Right cardiac atrium (tissue), 5 donors: Measurements from ENCODE around the gene C12orf75. TPM values are rescaled to one million over a fixed set of nuclear protein-coding genes. Genes with fewer than 3 reads are reported as not detected.
A peak's percentile ranks its signal among the peaks of the same experiment; 100 is the strongest.

Source experiments
- ATAC-seq, 2 donors: fragments of 200-7000 bp; cut with Tn5 transposase; one replicate each; pipeline versions ENCODE4 v1.8.0 to v1.9.1; 2020; ENCODE audit warnings: moderate library complexity in 2 of 2, mild to moderate bottlenecking in 1 of 2
- DNase-seq, 3 donors: peaks; one replicate each; pipeline ENCODE4 v3.0.0-alpha.2; 2020
- H3K27ac ChIP-seq: one replicate; pipeline ENCODE4 v1.5.1; 2013; ENCODE audit warnings: mild to moderate bottlenecking, low read length, control low read depth, moderate library complexity
- H3K27me3 ChIP-seq: one replicate; pipeline ENCODE4 v1.6.1; 2013; ENCODE audit not compliant: control insufficient read depth, insufficient read depth
- H3K4me1 ChIP-seq: one replicate; pipeline ENCODE4 v1.6.1; 2013; ENCODE audit warnings: low read length; ENCODE audit not compliant: control insufficient read depth, insufficient read depth
- H3K4me3 ChIP-seq: one replicate; pipeline ENCODE4 v1.5.1; 2013; ENCODE audit warnings: low read length, control low read depth
- H3K9me3 ChIP-seq: one replicate; pipeline ENCODE4 v1.6.1; 2013; ENCODE audit warnings: low read length; ENCODE audit not compliant: control insufficient read depth
- WGBS: extraction: QIAGEN DNeasy Blood & Tissue Kit; methylation state at CpG from one replicate; pipeline ENCODE4 v1.1.7; 2013; 5-methylcytosine and 5-hydroxymethylcytosine counted together
- intact Hi-C, 4 donors: fragments of 100-400 bp; cut with DNase I; formaldehyde crosslinking; loops; one replicate each; pipeline versions ENCODE4 v1.11.0 to v1.14.0; 2022 to 2023
- polyA plus RNA-seq: library from polyadenylated mRNA; stranded (reverse); fragments of 200-250 nt; gene quantifications from one replicate; pipeline ENCODE4 v1.2.3, GENCODE V29; 2013
- total RNA-seq, 4 donors: library from RNA; stranded (reverse); fragmentation: NEBNext Ultra II Directional; extraction: Animal tissue kit (Norgen Biotek cat#: 25700); gene quantifications; one replicate each; pipeline ENCODE4 v1.2.1, GENCODE V29; 2021
- donor health status: healthy with polysubstance abuse.
- donor health status: DM: no; HTN: yes; CAD: no.
- donor health status: DM: no; HTN: no; CAD: no.
- donor health status: DM: no; HTN: yes; CAD: no; lungs with severe emphysema.
- donor health status: DM: yes; HTN: yes; CAD: no.

Gene C12orf75
- total and polyA plus RNA-seq, 5 donors: 1.5 to 2.1 (median 1.7) TPM

DNA sequence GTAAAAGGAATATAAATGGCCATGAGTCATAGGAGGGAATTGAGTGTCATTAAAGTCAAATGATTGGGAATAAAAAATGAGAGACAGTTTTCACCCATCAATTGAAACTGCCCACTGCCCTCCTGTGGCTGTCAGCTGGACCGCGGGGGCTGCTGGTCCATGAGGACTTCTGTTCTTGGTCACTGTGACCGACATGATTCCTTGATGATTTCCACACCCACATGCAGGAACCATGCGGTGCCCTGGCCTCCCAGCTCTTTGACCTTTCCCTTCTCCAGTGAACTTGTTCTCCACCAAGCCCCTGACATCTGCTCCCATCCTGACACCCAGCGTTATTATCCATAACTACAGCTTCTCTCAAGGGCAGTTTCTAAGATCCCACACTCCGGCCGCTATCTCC is 48.4 kb downstream of the C12orf75 start:
- no peak overlapping the region for H3K27ac ChIP-seq
- no peaks in the 10 kb centered on the region for H3K9me3 ChIP-seq
- no peak overlapping the region for H3K4me3 ChIP-seq
- intact Hi-C loops: loop anchor here in 1 of 4 donors (10.0 kb wide), 1 partner anchor 94 kb away; no protein-coding TSS in a partner anchor
- ATAC-seq: no peak
- H3K27me3 ChIP-seq: no peaks in the 10 kb centered on the region
- peaks cover 2% of the 10 kb centered on the region for H3K4me1 ChIP-seq
- no peak for DNase-seq
- 86% methylated on average over 7 of the region's 7 CpGs for WGBS

DNA sequence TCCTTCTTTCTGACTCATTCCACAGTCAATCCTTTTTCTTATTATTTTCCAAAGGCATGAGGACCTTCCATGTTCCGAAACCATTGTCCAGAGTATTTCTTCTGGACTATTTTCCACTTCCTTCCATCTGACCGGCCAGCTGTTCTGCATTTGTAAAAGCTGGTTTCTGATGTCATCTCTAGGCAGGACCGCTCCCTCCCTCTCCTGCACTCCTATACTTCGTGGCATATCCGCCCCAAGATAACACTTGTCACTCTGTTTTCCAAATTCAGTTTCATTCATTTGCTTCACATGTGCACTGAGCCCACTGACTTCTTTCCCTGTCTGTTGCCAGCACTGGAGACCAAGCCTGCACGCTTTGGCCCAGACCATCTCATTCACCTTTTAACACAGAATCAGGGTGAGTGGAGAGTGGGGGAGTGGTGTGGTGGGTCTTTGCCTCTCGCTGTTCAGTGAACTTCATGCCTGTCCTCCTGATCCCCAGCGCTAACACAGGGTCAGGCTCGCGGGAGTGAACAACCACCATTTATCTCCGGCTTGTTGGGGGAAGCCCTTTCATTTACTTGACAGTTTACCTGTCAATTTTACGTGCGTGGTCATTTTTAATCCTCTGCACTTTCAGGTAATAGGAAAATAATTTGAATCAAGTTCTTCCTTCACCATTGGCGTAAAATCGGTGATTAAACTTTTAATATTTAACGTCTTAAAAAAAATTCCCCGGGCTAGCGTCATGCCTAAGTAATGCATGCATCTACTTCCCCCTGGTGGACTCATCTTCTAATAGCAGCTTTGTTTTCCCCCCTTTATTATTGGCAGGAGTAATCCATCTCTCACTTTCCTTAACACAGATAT is 52.5 kb downstream of the C12orf75 start:
- 14% methylated on average over 18 of the region's 18 CpGs for WGBS
- H3K27me3 ChIP-seq: no peaks in the 10 kb centered on the region
- H3K9me3 ChIP-seq: no peaks in the 10 kb centered on the region
- H3K27ac ChIP-seq: no peak overlapping the region
- ATAC-seq (peak; percentile 78 to 81), DNase-seq (no peak)
- H3K4me1 ChIP-seq: peaks cover 2% of the 10 kb centered on the region
- peak overlapping the region; percentile 14 for H3K4me3 ChIP-seq
- intact Hi-C loops: loop anchor here in 3 of 4 donors (5.0 to 10.0 kb wide), 3 partner anchors 106 to 238 kb away; no protein-coding TSS in a partner anchor

DNA sequence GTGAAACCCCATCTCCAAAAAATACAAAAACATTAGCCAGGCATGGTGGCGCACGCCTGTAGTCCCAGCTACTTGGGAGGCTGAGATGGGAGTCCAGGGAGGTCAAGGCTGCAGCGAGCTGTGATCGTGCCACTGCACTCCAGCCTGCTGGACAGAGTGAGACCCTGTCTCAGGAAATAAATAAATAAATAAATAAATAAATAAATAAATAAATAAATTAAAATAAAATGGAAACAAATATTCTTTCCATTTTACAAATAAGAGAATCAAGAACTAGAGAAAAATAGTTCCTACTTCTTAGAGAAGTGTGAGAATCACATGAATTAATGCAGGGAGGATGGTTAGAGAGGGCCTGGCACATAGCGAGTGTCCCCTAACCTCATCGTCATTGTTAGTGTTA is 53.7 kb downstream of the C12orf75 start:
- Histone ChIP-seq H3K9me3 (no peaks in the 10 kb centered on the region), H3K4me1 (peaks cover 2% of the 10 kb centered on the region), H3K27me3 (no peaks in the 10 kb centered on the region), H3K4me3 (no peak overlapping the region), H3K27ac (no peak overlapping the region)
- ATAC-seq (no peak), DNase-seq (no peak)
- WGBS: 97% methylated on average over 6 of the region's 6 CpGs
- intact Hi-C loops: loop anchor here in 3 of 4 donors (5.0 to 10.0 kb wide), 3 partner anchors 107 to 239 kb away; no protein-coding TSS in a partner anchor

DNA sequence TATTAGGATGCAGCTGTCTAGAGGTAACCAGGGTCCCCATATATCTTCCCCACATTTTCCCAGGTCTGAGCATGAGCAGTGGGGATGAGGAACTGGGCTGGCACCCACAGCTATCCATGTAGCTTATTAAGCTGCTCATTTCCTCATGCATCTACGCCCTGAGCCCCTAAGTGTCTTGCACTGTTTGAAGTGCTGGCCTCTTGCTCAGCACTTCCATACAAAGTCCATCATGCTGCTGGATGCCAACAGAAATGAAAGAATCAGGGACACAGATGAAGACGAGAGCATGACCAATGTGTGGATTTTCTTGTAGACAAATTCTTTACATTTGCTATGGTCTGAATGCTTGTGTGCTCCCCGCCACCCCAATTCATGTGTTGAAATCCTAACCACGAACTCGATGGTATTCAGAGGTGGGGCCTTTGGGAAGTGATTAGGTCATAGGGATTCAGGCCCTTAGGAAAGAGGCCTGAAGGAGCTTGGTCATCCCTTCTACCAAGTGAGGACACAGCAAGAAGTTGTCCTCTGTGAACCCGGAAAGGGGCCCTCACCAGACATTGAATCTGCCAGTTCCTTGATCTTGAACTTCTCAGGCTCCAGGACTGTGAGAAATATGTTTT is 54.5 kb downstream of the C12orf75 start:
- Histone ChIP-seq H3K4me1 (peaks cover 2% of the 10 kb centered on the region), H3K27ac (no peak overlapping the region), H3K4me3 (no peak overlapping the region), H3K9me3 (no peaks in the 10 kb centered on the region), H3K27me3 (no peaks in the 10 kb centered on the region)
- WGBS: 82% methylated on average over 6 of the region's 6 CpGs
- no peak for ATAC-seq
- intact Hi-C loops: loop anchor here in 3 of 4 donors (5.0 to 10.0 kb wide), 3 partner anchors 108 to 240 kb away; no protein-coding TSS in a partner anchor
- no peak for DNase-seq

DNA sequence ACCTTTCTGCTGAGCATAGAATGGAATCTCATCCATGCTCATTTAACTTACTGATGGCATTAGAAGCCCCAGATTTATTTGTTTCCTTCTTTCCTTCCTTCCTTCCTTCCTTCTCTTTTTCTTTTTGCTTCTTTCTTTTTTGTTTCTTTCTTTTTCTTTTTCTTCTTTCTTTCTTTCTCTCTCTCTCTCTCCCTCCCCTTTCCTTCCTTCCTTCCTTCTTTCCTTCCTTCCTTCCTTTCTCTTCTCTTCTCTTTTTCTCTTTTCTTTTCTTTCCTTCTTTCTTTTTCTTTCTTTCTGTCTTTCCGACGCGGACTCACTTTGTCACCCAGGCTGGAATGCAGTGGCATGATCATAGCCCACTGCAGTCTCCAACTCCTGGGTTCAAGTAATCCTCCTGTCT is 55.9 kb downstream of the C12orf75 start:
- intact Hi-C loops: loop anchor here in 2 of 4 donors (10.0 kb wide), 2 partner anchors 212 to 242 kb away; no protein-coding TSS in a partner anchor
- no peak overlapping the region for H3K27ac ChIP-seq
- WGBS: 96% methylated on average over 3 of the region's 3 CpGs
- no peaks in the 10 kb centered on the region for H3K9me3 ChIP-seq
- no peak overlapping the region for H3K4me3 ChIP-seq
- no peak for DNase-seq
- no peak for ATAC-seq
- peaks cover 2% of the 10 kb centered on the region for H3K4me1 ChIP-seq
- no peaks in the 10 kb centered on the region for H3K27me3 ChIP-seq

DNA sequence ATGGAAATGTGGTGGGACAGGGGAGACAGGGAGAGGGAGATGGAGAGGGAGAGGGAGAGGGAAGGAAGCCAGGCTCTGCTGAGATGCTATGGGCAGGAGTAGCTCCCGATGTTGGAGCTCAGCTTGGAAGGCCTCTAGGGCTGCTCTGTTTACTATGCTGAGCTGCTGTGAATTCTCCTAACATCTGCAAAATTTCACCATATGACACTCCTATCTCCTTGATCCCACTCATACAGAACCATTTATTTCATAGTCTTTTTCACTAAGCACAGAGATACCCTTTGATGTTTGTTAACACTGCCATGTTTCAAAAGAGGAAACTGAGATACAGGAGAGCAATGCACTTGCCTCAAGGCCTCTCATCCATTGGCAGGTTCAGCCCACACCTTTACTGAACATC is 60.7 kb downstream of the C12orf75 start:
- H3K4me3 ChIP-seq: no peak overlapping the region
- intact Hi-C loops: no loop called here
- WGBS: 88% methylated on average over 1 of the region's 1 CpG
- no peaks in the 10 kb centered on the region for H3K9me3 ChIP-seq
- DNase-seq (no peak), ATAC-seq (no peak)
- H3K27me3 ChIP-seq: no peaks in the 10 kb centered on the region
- H3K27ac ChIP-seq: no peak overlapping the region
- H3K4me1 ChIP-seq: peaks cover 2% of the 10 kb centered on the region

DNA sequence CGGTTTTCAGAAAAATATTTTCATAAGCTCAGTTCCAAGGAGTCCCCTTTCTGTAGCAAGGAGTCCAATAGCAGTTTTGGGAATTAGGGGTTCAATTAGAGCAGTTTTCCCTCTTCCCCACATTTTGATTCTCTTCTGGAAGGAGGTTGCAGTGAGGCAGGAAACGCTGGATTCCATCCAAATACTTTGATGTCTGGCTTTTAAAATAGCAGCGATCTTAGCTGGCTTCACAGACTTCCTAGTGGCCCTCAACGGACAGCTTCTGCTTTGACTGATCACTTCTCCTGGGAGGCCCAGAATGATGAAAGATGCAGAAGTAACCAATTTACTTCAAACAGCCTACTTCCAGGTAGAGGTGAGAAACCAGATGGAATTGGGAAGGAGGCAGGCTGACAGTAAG is 63.1 kb downstream of the C12orf75 start:
- 9% methylated on average over 4 of the region's 4 CpGs for WGBS
- H3K9me3 ChIP-seq: no peaks in the 10 kb centered on the region
- ATAC-seq (peak; percentile 33 to 62), DNase-seq (no peak)
- H3K27ac ChIP-seq: no peak overlapping the region
- no peaks in the 10 kb centered on the region for H3K27me3 ChIP-seq
- peaks cover 2% of the 10 kb centered on the region for H3K4me1 ChIP-seq
- intact Hi-C loops: no loop called here
- H3K4me3 ChIP-seq: no peak overlapping the region

DNA sequence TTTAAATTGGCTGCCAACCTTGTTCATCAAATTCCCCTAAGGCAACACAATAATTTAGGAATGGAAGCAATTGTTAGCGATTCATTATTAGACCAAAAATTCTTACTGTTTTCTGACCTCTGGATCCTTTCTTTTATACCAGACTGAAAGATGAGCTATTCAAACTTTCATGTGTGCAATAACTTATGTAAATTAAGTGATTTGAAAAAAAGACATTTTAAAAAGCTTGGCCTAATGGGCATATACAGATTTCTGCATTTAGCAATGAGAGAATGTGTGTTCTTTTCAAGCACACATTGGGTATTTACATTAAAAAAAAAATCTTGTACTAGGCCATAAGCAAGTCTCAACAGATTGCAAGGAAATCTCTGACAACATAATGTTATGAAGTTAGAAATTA is 65.5 kb downstream of the C12orf75 start:
- Histone ChIP-seq H3K27me3 (no peaks in the 10 kb centered on the region), H3K4me1 (peaks cover 2% of the 10 kb centered on the region), H3K9me3 (no peaks in the 10 kb centered on the region), H3K27ac (no peak overlapping the region), H3K4me3 (no peak overlapping the region)
- 87% methylated on average over 1 of the region's 1 CpG for WGBS
- ATAC-seq (no peak), DNase-seq (no peak)
- intact Hi-C loops: no loop called here

DNA sequence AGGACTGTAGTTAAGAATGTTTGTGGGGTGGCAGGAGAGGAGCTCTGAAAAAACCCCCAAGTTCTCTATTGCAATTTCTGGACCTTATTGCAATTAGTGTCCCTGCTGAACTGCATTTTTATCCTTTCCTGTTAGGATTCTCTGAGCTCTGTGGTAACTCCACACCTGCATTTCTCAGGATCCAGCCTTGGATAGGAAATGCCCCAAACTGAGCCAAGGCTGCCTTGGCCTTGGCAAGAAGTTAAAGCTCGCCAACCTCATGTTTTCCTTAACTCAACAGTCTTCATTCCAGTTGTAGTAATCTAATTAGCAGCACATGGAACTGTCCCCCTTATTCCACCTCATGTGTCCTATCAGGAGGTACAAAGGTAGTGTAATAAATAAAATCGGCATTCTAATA is 66.5 kb downstream of the C12orf75 start:
- H3K27me3 ChIP-seq: no peaks in the 10 kb centered on the region
- H3K4me1 ChIP-seq: peaks cover 2% of the 10 kb centered on the region
- H3K9me3 ChIP-seq: no peaks in the 10 kb centered on the region
- ATAC-seq (no peak), DNase-seq (no peak)
- H3K27ac ChIP-seq: no peak overlapping the region
- WGBS: 89% methylated on average over 2 of the region's 2 CpGs
- H3K4me3 ChIP-seq: no peak overlapping the region
- intact Hi-C loops: no loop called here

DNA sequence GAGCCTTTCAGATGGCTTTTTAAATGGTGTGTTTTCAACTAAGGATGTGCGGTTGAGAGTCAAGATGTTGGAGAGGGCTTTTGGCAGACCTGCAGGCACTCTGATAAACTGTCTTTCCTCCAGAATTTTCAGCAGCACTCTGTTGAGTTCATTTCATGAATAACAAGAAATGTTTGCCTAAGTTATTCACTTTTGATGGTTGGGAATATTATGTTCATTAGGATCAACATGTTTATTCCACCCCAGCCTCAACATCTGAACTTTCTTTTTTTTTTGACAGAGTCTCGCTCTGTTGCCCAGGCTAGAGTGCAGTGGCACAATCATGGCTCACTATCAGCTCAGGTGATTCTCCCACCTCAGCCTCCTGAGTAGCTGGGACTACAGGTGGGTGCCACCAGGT is 68.4 kb downstream of the C12orf75 start:
- DNase-seq (no peak), ATAC-seq (no peak)
- Histone ChIP-seq H3K27me3 (no peaks in the 10 kb centered on the region), H3K9me3 (no peaks in the 10 kb centered on the region), H3K4me3 (no peak overlapping the region), H3K27ac (no peak overlapping the region), H3K4me1 (no peaks in the 10 kb centered on the region)
- intact Hi-C loops: no loop called here
- WGBS: 89% methylated on average over 2 of the region's 2 CpGs

DNA sequence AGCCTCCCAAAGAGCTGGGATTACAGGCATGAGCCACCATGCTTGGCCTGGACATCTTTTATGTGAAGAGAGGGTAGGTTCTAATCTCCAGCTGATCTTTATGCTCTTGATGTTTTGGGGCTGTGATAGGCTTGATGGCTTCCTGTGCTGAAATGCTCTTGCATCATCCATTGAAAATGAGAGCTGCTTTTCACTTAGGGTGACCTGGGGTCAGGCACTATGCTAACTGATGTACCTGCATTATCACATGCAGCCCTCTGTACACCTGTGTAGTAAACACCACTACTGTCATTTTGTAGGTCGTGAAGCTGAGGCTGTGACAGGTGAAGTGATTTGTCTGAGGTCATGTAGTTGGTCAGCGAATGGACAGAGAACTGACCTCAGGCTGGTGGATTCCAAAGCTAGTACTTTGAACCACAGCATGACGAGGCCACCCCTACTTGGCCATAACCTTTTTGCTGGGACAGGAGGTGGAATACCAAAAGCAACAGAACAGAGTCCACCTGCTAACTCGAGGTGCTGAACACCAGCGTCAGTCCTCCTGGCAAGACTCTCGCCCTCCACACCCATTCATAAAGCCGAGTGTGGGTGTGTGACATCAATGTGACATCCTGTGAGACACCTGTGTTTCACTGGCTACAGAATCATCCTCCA is 69.1 kb downstream of the C12orf75 start:
- no peak overlapping the region for H3K27ac ChIP-seq
- H3K4me1 ChIP-seq: no peaks in the 10 kb centered on the region
- WGBS: 88% methylated on average over 7 of the region's 7 CpGs
- no peaks in the 10 kb centered on the region for H3K9me3 ChIP-seq
- intact Hi-C loops: no loop called here
- no peak overlapping the region for H3K4me3 ChIP-seq
- ATAC-seq: no peak
- H3K27me3 ChIP-seq: no peaks in the 10 kb centered on the region
- no peak for DNase-seq
